PC-3 (cell line): Measurements from ENCODE around the gene MAN1B1. TPM values are rescaled to one million over a fixed set of nuclear protein-coding genes. Genes with fewer than 3 reads are reported as not detected.

ENCODE experiments used
- ATAC-seq: fragments of 200-7000 bp; cut with Tn5 transposase; 2 replicates; pipeline ENCODE4 v1.9.1; 2020; ENCODE audit warnings: mild to moderate bottlenecking, moderate library complexity
- BruUV-seq: library from RNA; stranded (reverse); fragments of 400-500 nt; replicated peaks from 2 replicates; lab custom pipeline; 2021; lab: Mats Ljungman, UMichigan
- CTCF ChIA-PET: fragments of 300-600 bp; sonication (Branson Sonifier 250); formaldehyde crosslinking; loops from one replicate; lab custom pipeline; 2022; ENCODE audit warnings: antibody characterized with exemption; lab: Charles Lee
- POLR2A ChIA-PET: fragments of 300-600 bp; sonication (Branson Sonifier 250); formaldehyde crosslinking; loops from one replicate; lab custom pipeline; 2022; ENCODE audit warnings: antibody characterized with exemption; ENCODE audit not compliant: unreplicated experiment; lab: Charles Lee
- DNase-seq: peaks from one replicate; pipeline ENCODE4 v3.0.0-alpha.2; 2015
- H2AFZ ChIP-seq: fragments of 300-600 bp; sonication (generic); 2 replicates; pipeline ENCODE4 v1.6.0; 2016; ENCODE audit warnings: antibody characterized with exemption, low read length
- H3F3A ChIP-seq: fragments of 300-600 bp; sonication (generic); one replicate; pipeline ENCODE4 v1.6.0; 2017; ENCODE audit warnings: antibody characterized with exemption, low read length, control low read depth, mild to moderate bottlenecking; ENCODE audit not compliant: unreplicated experiment
- H3K27ac ChIP-seq: fragments of 300-600 bp; sonication (generic); 2 replicates; pipeline ENCODE4 v1.5.1; 2016; ENCODE audit warnings: mild to moderate bottlenecking, low read length
- H3K27me3 ChIP-seq: fragments of 300-600 bp; sonication (generic); 2 replicates; pipeline ENCODE4 v1.6.1; 2016; ENCODE audit warnings: low read length, mixed read lengths
- H3K36me3 ChIP-seq: fragments of 300-600 bp; sonication (generic); 2 replicates; pipeline ENCODE4 v1.6.1; 2016; ENCODE audit warnings: low read depth, mixed run types, low read length, mixed read lengths
- H3K4me1 ChIP-seq: fragments of 300-600 bp; sonication (generic); 2 replicates; pipeline ENCODE4 v1.5.1; 2016; ENCODE audit warnings: low read length; ENCODE audit not compliant: insufficient read depth
- H3K4me2 ChIP-seq: fragments of 300-600 bp; sonication (generic); 2 replicates; pipeline ENCODE4 v1.6.0; 2016; ENCODE audit warnings: low read length
- H3K4me3 ChIP-seq: fragments of 300-600 bp; sonication (generic); 2 replicates; pipeline ENCODE4 v1.5.1; 2016; ENCODE audit warnings: mild to moderate bottlenecking, low read length, mixed read lengths
- H3K79me2 ChIP-seq: fragments of 300-600 bp; sonication (generic); 2 replicates; pipeline ENCODE4 v1.6.1; 2017; ENCODE audit warnings: low read length, mixed read lengths
- H3K9ac ChIP-seq: fragments of 300-600 bp; sonication (generic); 2 replicates; pipeline ENCODE4 v1.6.0; 2016; ENCODE audit warnings: mild to moderate bottlenecking, low read length
- H3K9me2 ChIP-seq: fragments of 300-600 bp; sonication (generic); replicated peaks from 2 replicates; pipeline ENCODE4 v1.6.1; 2016; ENCODE audit warnings: mixed run types, low read length, mixed read lengths
- H3K9me3 ChIP-seq: fragments of 300-600 bp; sonication (generic); 2 replicates; pipeline ENCODE4 v1.6.1; 2016; ENCODE audit warnings: low read length, mixed read lengths
- H4K20me1 ChIP-seq: fragments of 300-600 bp; sonication (generic); 2 replicates; pipeline ENCODE4 v1.6.1; 2016; ENCODE audit warnings: low read length, mixed read lengths
- EZH2 ChIP-seq: fragments of 300-600 bp; sonication (generic); IDR thresholded peaks from one replicate; pipeline ENCODE4 v1.6.1; 2017; ENCODE audit warnings: antibody characterized with exemption, mild to moderate bottlenecking, low read length; ENCODE audit not compliant: unreplicated experiment
- EZH2phosphoT487 ChIP-seq: fragments of 300-600 bp; sonication (generic); IDR thresholded peaks from 2 replicates; pipeline ENCODE4 v1.6.1; 2018; ENCODE audit warnings: mild to moderate bottlenecking, antibody characterized with exemption, low read length, borderline replicate concordance
- intact Hi-C: fragments of 100-400 bp; cut with micrococcal nuclease; formaldehyde crosslinking; loops from 2 replicates; pipeline ENCODE4 v1.9.0; 2023
- total RNA-seq: library from RNA; depleted of rRNA; stranded (reverse); fragments of >200 nt; gene quantifications from 2 replicates; pipeline ENCODE4 v1.2.3, GENCODE V29; 2014
- TF ChIP-seq, protein P1 (sequence below): fragments of 300-600 bp; sonication (generic); conservative IDR thresholded peaks from 2 replicates; pipeline ENCODE4 v1.5.1; 2017; ENCODE audit warnings: antibody characterized with exemption, low read depth, mild to moderate bottlenecking, low read length

The MAN1B1 gene
- total RNA-seq, 1 experiment from 2014 or later = 65.5 TPM

DNA sequence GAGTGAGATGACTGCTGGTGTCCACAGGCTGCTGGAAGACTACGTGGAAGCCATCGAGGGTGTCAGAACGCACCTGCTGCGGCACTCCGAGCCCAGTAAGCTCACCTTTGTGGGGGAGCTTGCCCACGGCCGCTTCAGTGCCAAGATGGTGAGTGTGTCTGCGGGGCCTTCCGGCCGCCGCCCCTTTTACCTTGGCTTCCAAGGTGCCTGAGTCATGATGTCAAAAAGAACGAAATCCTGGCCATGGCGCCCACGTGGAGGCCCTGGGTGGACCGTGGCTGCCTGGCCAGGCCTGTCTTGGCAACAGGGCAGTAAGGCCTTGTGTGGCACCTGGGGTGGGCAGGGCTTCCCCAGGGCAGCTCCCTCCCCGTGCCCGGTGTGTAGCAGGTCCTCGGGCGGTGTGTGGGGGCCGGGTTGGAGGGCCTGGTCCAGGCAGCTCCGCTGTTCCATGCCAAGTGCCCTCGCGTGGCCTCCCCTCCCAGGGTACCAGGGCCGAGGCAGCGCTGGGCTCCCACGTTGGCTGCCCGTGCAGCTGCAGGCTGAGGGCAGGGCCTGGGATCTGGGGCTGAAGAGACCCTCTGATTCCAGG lies 20.0 kb downstream of the MAN1B1 start:
- Histone ChIP-seq H3K4me3 (no peak overlapping the region), H2AFZ (no peak overlapping the region), H3K4me1 (no peaks in the 10 kb centered on the region), H3K27ac (no peak overlapping the region), H3K36me3 (peaks cover 23% of the 10 kb centered on the region), H3K9me3 (no peaks in the 10 kb centered on the region), H4K20me1 (no peaks in the 10 kb centered on the region), H3K27me3 (no peaks in the 10 kb centered on the region), H3K4me2 (no peak overlapping the region), H3F3A (no peaks in the 10 kb centered on the region), H3K9me2 (no peaks in the 10 kb centered on the region), H3K79me2 (no peaks in the 10 kb centered on the region), H3K9ac (no peak overlapping the region)
- ATAC-seq = no peak
- BruUV-seq = no TSS peak
- ChIA-PET POLR2A (no interaction called here), CTCF (no interaction called here)
- DNase-seq = no peak
- TF ChIP-seq EZH2 (no peak), EZH2phosphoT487 (no peak)
- TF ChIP-seq, protein P1, sequence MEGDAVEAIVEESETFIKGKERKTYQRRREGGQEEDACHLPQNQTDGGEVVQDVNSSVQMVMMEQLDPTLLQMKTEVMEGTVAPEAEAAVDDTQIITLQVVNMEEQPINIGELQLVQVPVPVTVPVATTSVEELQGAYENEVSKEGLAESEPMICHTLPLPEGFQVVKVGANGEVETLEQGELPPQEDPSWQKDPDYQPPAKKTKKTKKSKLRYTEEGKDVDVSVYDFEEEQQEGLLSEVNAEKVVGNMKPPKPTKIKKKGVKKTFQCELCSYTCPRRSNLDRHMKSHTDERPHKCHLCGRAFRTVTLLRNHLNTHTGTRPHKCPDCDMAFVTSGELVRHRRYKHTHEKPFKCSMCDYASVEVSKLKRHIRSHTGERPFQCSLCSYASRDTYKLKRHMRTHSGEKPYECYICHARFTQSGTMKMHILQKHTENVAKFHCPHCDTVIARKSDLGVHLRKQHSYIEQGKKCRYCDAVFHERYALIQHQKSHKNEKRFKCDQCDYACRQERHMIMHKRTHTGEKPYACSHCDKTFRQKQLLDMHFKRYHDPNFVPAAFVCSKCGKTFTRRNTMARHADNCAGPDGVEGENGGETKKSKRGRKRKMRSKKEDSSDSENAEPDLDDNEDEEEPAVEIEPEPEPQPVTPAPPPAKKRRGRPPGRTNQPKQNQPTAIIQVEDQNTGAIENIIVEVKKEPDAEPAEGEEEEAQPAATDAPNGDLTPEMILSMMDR = no peak
- intact Hi-C loops = no loop called here

DNA sequence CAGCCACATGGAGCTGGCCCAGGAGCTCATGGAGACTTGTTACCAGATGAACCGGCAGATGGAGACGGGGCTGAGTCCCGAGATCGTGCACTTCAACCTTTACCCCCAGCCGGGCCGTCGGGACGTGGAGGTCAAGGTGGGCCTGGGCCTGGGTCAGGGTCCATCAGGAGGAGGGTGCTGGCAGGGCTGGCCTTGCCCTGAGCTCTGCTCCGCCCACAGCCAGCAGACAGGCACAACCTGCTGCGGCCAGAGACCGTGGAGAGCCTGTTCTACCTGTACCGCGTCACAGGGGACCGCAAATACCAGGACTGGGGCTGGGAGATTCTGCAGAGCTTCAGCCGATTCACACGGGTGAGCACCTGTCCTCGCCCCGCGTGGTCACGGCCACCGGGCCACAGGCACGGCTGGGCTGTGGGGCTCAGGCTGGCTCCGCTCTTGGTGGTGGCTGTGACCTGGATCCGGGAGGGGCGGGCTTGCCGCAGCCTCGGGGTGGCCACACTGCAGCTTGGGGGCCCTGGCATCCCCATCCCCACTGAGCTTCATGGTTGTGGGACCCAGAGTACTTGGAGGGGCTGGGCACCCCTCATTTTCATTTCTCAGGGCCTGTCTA lies 20.6 kb downstream of the MAN1B1 start:
- ChIA-PET CTCF (no interaction called here), POLR2A (no interaction called here)
- Histone ChIP-seq H3F3A (no peaks in the 10 kb centered on the region), H3K9me3 (no peaks in the 10 kb centered on the region), H3K27me3 (no peaks in the 10 kb centered on the region), H3K27ac (no peak overlapping the region), H3K4me3 (no peak overlapping the region), H3K36me3 (peaks cover 16% of the 10 kb centered on the region), H3K4me1 (no peaks in the 10 kb centered on the region), H3K4me2 (no peak overlapping the region), H4K20me1 (no peaks in the 10 kb centered on the region), H3K9me2 (no peaks in the 10 kb centered on the region), H3K79me2 (no peaks in the 10 kb centered on the region), H2AFZ (no peak overlapping the region), H3K9ac (no peak overlapping the region)
- DNase-seq (no peak), ATAC-seq (no peak)
- no TSS peak for BruUV-seq
- TF ChIP-seq EZH2 (no peak), EZH2phosphoT487 (no peak)
- TF ChIP-seq, protein P1 = no peak
- intact Hi-C loops = no loop called here

DNA sequence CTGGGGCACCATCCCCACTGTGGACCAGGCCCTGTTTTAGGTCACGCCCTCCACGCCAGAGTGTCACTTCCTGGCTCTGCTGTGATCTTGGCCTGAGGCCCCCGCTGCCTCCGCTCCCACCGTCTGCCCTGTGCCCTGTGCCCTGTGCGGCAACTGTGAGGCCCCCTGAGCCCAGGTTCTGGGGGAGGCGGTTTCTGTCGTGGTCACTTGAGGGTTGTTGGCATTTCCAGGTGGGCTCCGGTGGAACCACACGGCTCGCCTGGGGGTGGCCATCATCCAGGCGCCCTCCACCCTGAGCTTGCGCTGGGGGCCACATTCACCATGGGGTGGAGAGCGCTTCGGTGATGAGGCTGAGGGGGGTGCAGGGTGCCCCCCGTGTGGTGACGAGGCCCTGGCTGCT lies 21.2 kb downstream of the MAN1B1 start:
- Histone ChIP-seq H3K4me3 (no peak overlapping the region), H3K9me2 (no peaks in the 10 kb centered on the region), H3K4me1 (no peaks in the 10 kb centered on the region), H3F3A (no peaks in the 10 kb centered on the region), H4K20me1 (no peaks in the 10 kb centered on the region), H3K9me3 (no peaks in the 10 kb centered on the region), H3K36me3 (peaks cover 10% of the 10 kb centered on the region), H3K79me2 (no peaks in the 10 kb centered on the region), H3K4me2 (no peak overlapping the region), H3K9ac (no peak overlapping the region), H2AFZ (no peak overlapping the region), H3K27me3 (no peaks in the 10 kb centered on the region), H3K27ac (no peak overlapping the region)
- ChIA-PET POLR2A (no interaction called here), CTCF (no interaction called here)
- DNase-seq (no peak), ATAC-seq (no peak)
- intact Hi-C loops = no loop called here
- BruUV-seq = no TSS peak
- TF ChIP-seq, protein P1 = no peak
- TF ChIP-seq EZH2 = no peak
- TF ChIP-seq EZH2phosphoT487 = no peak
